H1 (cell line): ENCODE measurements around the gene TOR1A. TPM values are rescaled to one million over a fixed set of nuclear protein-coding genes. Genes with fewer than 3 reads are reported as not detected.

Experiments
- CTCF ChIA-PET: fragments of 300-600 bp; sonication (Branson Sonifier 250); formaldehyde crosslinking; loops from one replicate; lab custom pipeline; 2021; ENCODE audit not compliant: partially characterized antibody; lab: Charles Lee
- POLR2A ChIA-PET: fragments of 300-600 bp; sonication (Branson Sonifier 250); formaldehyde crosslinking; loops from one replicate; lab custom pipeline; 2021; ENCODE audit warnings: inconsistent platforms; ENCODE audit not compliant: partially characterized antibody; lab: Charles Lee
- DNase-seq, 2 experiments: peaks; one replicate each; pipeline versions ENCODE4 v3.0.0 to v3.0.0-alpha.2; 2010 to 2022; ENCODE audit warnings: low spot score in 2 of 2, low read depth in 1 of 2, mixed read lengths in 1 of 2
- FAIRE-seq: peaks from 2 replicates; lab custom pipeline; 2011; peaks lifted over from hg19 to GRCh38; lab: Jason Lieb, UNC
- H2AFZ ChIP-seq: 2 replicates; pipeline ENCODE4 v1.8.1; 2012; ENCODE audit warnings: low read length, inconsistent platforms
- H2AK5ac ChIP-seq: 2 replicates; pipeline ENCODE4 v1.6.1; 2013; ENCODE audit warnings: low read depth, low read length
- H2BK120ac ChIP-seq: replicated peaks from 2 replicates; pipeline ENCODE3; 2013; ENCODE audit warnings: low read depth, low read length, inconsistent platforms
- H2BK12ac ChIP-seq: 2 replicates; pipeline ENCODE4 v1.6.1; 2013; ENCODE audit warnings: low read depth, low read length
- H2BK15ac ChIP-seq: 2 replicates; pipeline ENCODE4 v1.6.1; 2013; ENCODE audit warnings: low read length
- H2BK20ac ChIP-seq: 2 replicates; pipeline ENCODE4 v1.6.1; 2013; ENCODE audit warnings: low read length
- H2BK5ac ChIP-seq: 2 replicates; pipeline ENCODE4 v1.6.1; 2013; ENCODE audit warnings: low read depth, low read length
- H3K14ac ChIP-seq: 2 replicates; pipeline ENCODE4 v1.6.1; 2013; ENCODE audit warnings: inconsistent platforms; ENCODE audit not compliant: insufficient read length
- H3K18ac ChIP-seq: 2 replicates; pipeline ENCODE4 v1.6.1; 2013; ENCODE audit warnings: low read length; ENCODE audit errors: extremely low read depth
- H3K23ac ChIP-seq: 2 replicates; pipeline ENCODE4 v1.6.1; 2013; ENCODE audit warnings: inconsistent platforms; ENCODE audit not compliant: insufficient read length
- H3K23me2 ChIP-seq: 2 replicates; pipeline ENCODE4 v1.6.1; 2013; ENCODE audit warnings: low read depth, low read length
- H3K27ac ChIP-seq: 2 replicates; pipeline ENCODE4 v1.6.1; 2011; ENCODE audit warnings: low read depth, low read length, inconsistent platforms
- H3K27me3 ChIP-seq, 4 experiments: replicated peaks in 1 of 4; 1 replicate in 1 of 4; 2 replicates in 3 of 4; pipeline versions ENCODE4 v1.6.1 to v1.8.1; 2011 to 2013; ENCODE audit warnings: low read length in 3 of 4, mild to moderate bottlenecking in 3 of 4, inconsistent platforms in 2 of 4, mixed read lengths in 2 of 4, moderate library complexity in 1 of 4; ENCODE audit not compliant: control insufficient read depth in 3 of 4, insufficient read depth in 3 of 4; ENCODE audit errors: extremely low read depth in 1 of 4
- H3K36me3 ChIP-seq, 4 experiments: 2 replicates each; pipeline versions ENCODE4 v1.6.1 to v1.8.1; 2011 to 2013; ENCODE audit warnings: mild to moderate bottlenecking in 4 of 4, low read length in 3 of 4, moderate library complexity in 2 of 4, control low read depth in 1 of 4, inconsistent platforms in 1 of 4; ENCODE audit not compliant: insufficient read depth in 4 of 4, control insufficient read depth in 2 of 4
- H3K4ac ChIP-seq: replicated peaks from 2 replicates; pipeline ENCODE3; 2013; ENCODE audit warnings: low read length, low read depth, mixed read lengths, inconsistent platforms; ENCODE audit not compliant: insufficient read length
- H3K4me1 ChIP-seq, 4 experiments: replicated peaks in 1 of 4; 1 replicate in 1 of 4; 2 replicates in 3 of 4; pipeline versions ENCODE4 v1.6.1 to v1.8.1; 2011 to 2013; ENCODE audit warnings: low read length in 3 of 4, inconsistent platforms in 2 of 4, mixed read lengths in 1 of 4; ENCODE audit not compliant: insufficient read depth in 4 of 4, control insufficient read depth in 3 of 4
- H3K4me2 ChIP-seq, 2 experiments: 2 replicates each; pipeline versions ENCODE4 v1.6.1 to v1.8.1; 2011 to 2013; ENCODE audit warnings: low read depth in 2 of 2, low read length in 2 of 2, control low read depth in 1 of 2, inconsistent platforms in 1 of 2, mild to moderate bottlenecking in 1 of 2; ENCODE audit not compliant: insufficient read depth in 1 of 2
- H3K4me3 ChIP-seq, 4 experiments: fragments of 200-600, 300-600 bp in 1 of 4; sonication (generic), shearing (Covaris generic), sonication (Bioruptor Twin) in 1 of 4; 2 replicates each; pipeline versions ENCODE4 v1.5.1 to v1.8.1; 2011 to 2016; ENCODE audit warnings: low read length in 4 of 4, low read depth in 3 of 4, control low read depth in 2 of 4, inconsistent platforms in 2 of 4, mild to moderate bottlenecking in 2 of 4, mixed read lengths in 1 of 4, moderate library complexity in 1 of 4; ENCODE audit not compliant: insufficient read depth in 2 of 4; ENCODE audit errors: extremely low read depth in 1 of 4
- H3K56ac ChIP-seq: replicated peaks from 2 replicates; pipeline ENCODE3; 2013; ENCODE audit warnings: low read depth, mild to moderate bottlenecking, mixed read lengths, low read length, inconsistent platforms; ENCODE audit not compliant: insufficient read length
- H3K79me1 ChIP-seq: 2 replicates; pipeline ENCODE4 v1.6.1; 2013; ENCODE audit warnings: low read depth, low read length, control low read depth
- H3K79me2 ChIP-seq, 2 experiments: 2 replicates each; pipeline versions ENCODE4 v1.6.1 to v1.8.1; 2012 to 2013; ENCODE audit warnings: low read length in 2 of 2, mild to moderate bottlenecking in 2 of 2, inconsistent platforms in 1 of 2; ENCODE audit not compliant: insufficient read depth in 2 of 2, control insufficient read depth in 1 of 2
- H3K9ac ChIP-seq, 4 experiments: replicated peaks in 1 of 4; 1 replicate in 1 of 4; 2 replicates in 3 of 4; pipeline versions ENCODE4 v1.6.1 to v1.8.1; 2011 to 2013; ENCODE audit warnings: low read depth in 3 of 4, low read length in 3 of 4, control low read depth in 2 of 4, mild to moderate bottlenecking in 2 of 4, moderate library complexity in 2 of 4, inconsistent platforms in 1 of 4; ENCODE audit errors: extremely low read depth in 1 of 4
- H3K9me3 ChIP-seq, 2 experiments: 2 replicates each; pipeline versions ENCODE4 v1.6.1 to v1.8.1; 2012 to 2013; ENCODE audit warnings: mild to moderate bottlenecking in 2 of 2, moderate library complexity in 2 of 2, control low read depth in 1 of 2, inconsistent platforms in 1 of 2, low read depth in 1 of 2, low read length in 1 of 2, mixed read lengths in 1 of 2; ENCODE audit not compliant: insufficient read depth in 2 of 2
- H4K20me1 ChIP-seq, 2 experiments: replicated peaks in 1 of 2; 2 replicates each; pipeline versions ENCODE3 to v1.8.1; 2011 to 2013; ENCODE audit warnings: inconsistent platforms in 2 of 2, low read length in 2 of 2, mild to moderate bottlenecking in 1 of 2; ENCODE audit not compliant: insufficient read depth in 2 of 2, control insufficient read depth in 1 of 2
- H4K5ac ChIP-seq: 2 replicates; pipeline ENCODE4 v1.6.1; 2013; ENCODE audit warnings: low read length, low read depth, mixed read lengths, inconsistent platforms; ENCODE audit not compliant: insufficient read length
- H4K8ac ChIP-seq: 2 replicates; pipeline ENCODE4 v1.8.0; 2013; ENCODE audit warnings: mild to moderate bottlenecking, moderate library complexity, low read length, inconsistent platforms; ENCODE audit not compliant: insufficient read depth; ENCODE audit errors: extremely low read depth
- H4K91ac ChIP-seq: replicated peaks from 2 replicates; pipeline ENCODE3; 2013; ENCODE audit warnings: low read length, mixed read lengths, inconsistent platforms; ENCODE audit not compliant: insufficient read length
- BCL11A ChIP-seq, 2 experiments: IDR thresholded peaks; one replicate each; pipeline ENCODE4 v1.6.1; 2011; ENCODE audit warnings: low read depth in 2 of 2, low read length in 2 of 2, mild to moderate bottlenecking in 2 of 2
- CEBPB ChIP-seq: IDR thresholded peaks from 2 replicates; pipeline ENCODE4 v1.6.1; 2012; ENCODE audit warnings: low read depth, low read length
- EGR1 ChIP-seq: IDR thresholded peaks from 2 replicates; pipeline ENCODE4 v1.6.1; 2011; ENCODE audit warnings: low read depth, low read length, borderline replicate concordance
- GTF2F1 ChIP-seq: IDR thresholded peaks from 2 replicates; pipeline ENCODE4 v1.6.1; 2012; ENCODE audit warnings: low read depth, low read length, improper control_type of control experiment, borderline replicate concordance
- JUND ChIP-seq: IDR thresholded peaks from 2 replicates; pipeline ENCODE4 v1.6.1; 2011; ENCODE audit warnings: mild to moderate bottlenecking, improper control_type of control experiment, low read length
- KDM4A ChIP-seq: IDR thresholded peaks from one replicate; pipeline ENCODE4 v1.7.1; 2012; ENCODE audit warnings: low read depth, mild to moderate bottlenecking, moderate library complexity, low read length, inconsistent platforms; ENCODE audit not compliant: severe bottlenecking
- RBBP5 ChIP-seq: IDR thresholded peaks from 2 replicates; pipeline ENCODE4 v1.7.1; 2012; ENCODE audit warnings: low read depth, mild to moderate bottlenecking, inconsistent platforms, low read length, moderate library complexity, borderline replicate concordance
- SIX5 ChIP-seq: IDR thresholded peaks from 2 replicates; pipeline ENCODE4 v1.6.1; 2011; ENCODE audit warnings: mild to moderate bottlenecking, low read depth, low read length
- SP1 ChIP-seq: IDR thresholded peaks from 2 replicates; pipeline ENCODE4 v1.6.1; 2011; ENCODE audit warnings: low read depth, low read length
- SUZ12 ChIP-seq: fragments of 200-600 bp; sonication (generic); IDR thresholded peaks from 2 replicates; pipeline ENCODE4 v1.6.1; 2012; ENCODE audit warnings: mild to moderate bottlenecking, inconsistent platforms, low read length, moderate library complexity, mixed read lengths
- WGBS, 2 experiments: shearing (Covaris generic) in 1 of 2; methylation state at CpG; one replicate each; pipeline versions ENCODE4 v1.1.6 to v1.1.7; 2013 to 2015; ENCODE audit warnings: low lambda C conversion rate in 2 of 2, mixed read lengths in 2 of 2, inconsistent platforms in 1 of 2, low coverage in 1 of 2, missing lambda C conversion rate in 1 of 2; ENCODE audit not compliant: insufficient replicate concordance in 2 of 2, insufficient coverage in 1 of 2, insufficient read length in 1 of 2; ENCODE audit errors: extremely low coverage in 1 of 2, missing lambda C conversion rate in 1 of 2; 5-methylcytosine and 5-hydroxymethylcytosine counted together
- polyA plus RNA-seq, 7 experiments: library from polyadenylated mRNA; depleted of rRNA in 3 of 7; stranded (reverse) in 5 of 7; unstranded in 2 of 7; fragments of >200 nt in 5 of 7; fragments of 200-250 nt in 2 of 7; gene quantifications; 1 replicate in 5 of 7; 2 replicates in 1 of 7; 4 replicates in 1 of 7; pipeline versions ENCODE4 v1.2.1 to v1.2.3, GENCODE V29; 2011 to 2013; ENCODE audit warnings: missing spikeins in 2 of 7, mixed read lengths in 2 of 7
- total RNA-seq: library from RNA; stranded (reverse); fragmentation: NEBNext Ultra II Directional; extraction: Animal tissue kit (Norgen Biotek cat#: 25700); gene quantifications from 2 replicates; pipeline ENCODE4 v1.2.1, GENCODE V29; 2021
- TF ChIP-seq, protein P1 (sequence below): IDR thresholded peaks from 2 replicates; pipeline ENCODE4 v1.6.1; 2011; ENCODE audit warnings: low read depth, mild to moderate bottlenecking, low read length; ENCODE audit not compliant: insufficient read depth
- TF ChIP-seq, protein P2 (sequence below): IDR thresholded peaks from 2 replicates; pipeline ENCODE4 v1.6.1; 2012; ENCODE audit warnings: inconsistent platforms

Gene TOR1A
- total and polyA plus RNA-seq, 2 of the 8 experiments (the other 6 are each of a cell fraction or from before 2014, with no cell fraction given), result 37.6 to 46.7 TPM

DNA sequence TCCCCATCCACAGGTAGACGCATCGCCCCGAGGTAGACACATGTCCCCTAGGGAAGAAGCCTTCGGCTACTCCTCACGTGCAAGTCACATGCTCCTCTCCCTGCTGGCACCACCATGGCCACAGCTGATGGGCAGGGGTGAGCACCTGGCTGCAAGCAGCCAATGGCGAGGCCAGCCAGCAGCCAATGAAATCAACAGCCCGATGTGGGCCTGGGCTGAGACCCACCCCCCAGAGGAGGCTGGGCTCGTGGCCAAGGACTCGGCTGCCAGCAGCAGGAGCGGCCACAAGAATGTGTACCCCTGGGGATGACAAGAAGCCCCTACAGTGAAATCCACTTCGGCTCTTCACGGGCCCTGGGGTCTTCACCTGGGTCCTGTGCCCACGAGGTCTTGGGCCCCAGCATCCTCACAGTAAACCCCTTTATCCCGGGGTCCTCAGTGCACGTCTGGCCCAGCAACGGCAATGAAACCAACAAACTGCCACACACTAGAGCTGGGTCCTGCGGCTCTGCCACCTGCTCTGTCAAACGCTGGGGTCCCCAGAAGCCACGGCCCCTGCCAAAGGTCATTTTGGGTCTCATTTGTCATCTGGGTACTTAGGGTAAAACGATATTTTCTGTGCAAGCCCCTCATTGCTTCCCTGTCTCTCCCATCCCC is 49.0 kb downstream of the TOR1A start:
- H2BK15ac ChIP-seq, result no peak overlapping the region
- H3K4me2 ChIP-seq, result no peak overlapping the region
- no peak overlapping the region; the same call in 1 of the 2 replicates for H4K8ac ChIP-seq
- ChIA-PET POLR2A (interaction anchor here (1.0 kb wide), 1 partner anchor 11 kb away, joined by 3 read pairs; no protein-coding TSS in a partner anchor), CTCF (interaction anchor here (0.8 to 3.6 kb wide), 6 partner anchors 9 to 77 kb away, joined by 3 to 22 read pairs (median 8); no protein-coding TSS in a partner anchor)
- H2AFZ ChIP-seq, result peak overlapping the region; percentile 84; the same call in 1 of the 2 replicates
- no peaks in the 10 kb centered on the region for H3K79me1 ChIP-seq
- no peak overlapping the region for H3K23ac ChIP-seq
- H3K4me1 ChIP-seq, result peaks cover 0 to 3% (median 0%) of the 10 kb centered on the region in 4 experiments; a peak in 3 of 7 replicates
- H3K18ac ChIP-seq, result no peak overlapping the region
- FAIRE-seq (no peak), DNase-seq (peak in 1 of 2 experiments; percentile 51)
- H3K27me3 ChIP-seq, result no peaks in the 10 kb centered on the region
- no peak overlapping the region for H3K9ac ChIP-seq
- H3K56ac ChIP-seq, result no peak overlapping the region
- no peaks in the 10 kb centered on the region for H3K23me2 ChIP-seq
- H3K79me2 ChIP-seq, result no peaks in the 10 kb centered on the region
- H3K4me3 ChIP-seq, result no peak overlapping the region
- no peak overlapping the region for H4K91ac ChIP-seq
- H2BK12ac ChIP-seq, result 0 out of 2 replicates have a peak overlapping the region, but pooled peaks have one; percentile 77
- H2BK5ac ChIP-seq, result no peak overlapping the region
- H2BK20ac ChIP-seq, result no peak overlapping the region
- no peaks in the 10 kb centered on the region for H3K36me3 ChIP-seq
- 86% methylated on average over 20 of the region's 20 CpGs; no CpG with 5 or more reads in 1 of the 2 experiments for WGBS, 2 experiments
- no peak overlapping the region for H2BK120ac ChIP-seq
- H3K27ac ChIP-seq, result no peak overlapping the region
- H4K20me1 ChIP-seq, result no peaks in the 10 kb centered on the region
- H2AK5ac ChIP-seq, result no peak overlapping the region
- no peaks in the 10 kb centered on the region for H3K9me3 ChIP-seq
- no peak overlapping the region for H3K4ac ChIP-seq
- no peak overlapping the region for H4K5ac ChIP-seq
- no peak overlapping the region for H3K14ac ChIP-seq
- TF ChIP-seq GTF2F1 (no peak), EGR1 (no peak), BCL11A (IDR thresholded peaks at IDR 0.05; ENCODE audit: low read depth in 2 of 2, low read length in 2 of 2) (no peak), SIX5 (no peak), JUND (no peak), CEBPB (no peak), SP1 (no peak), RBBP5 (no peak), SUZ12 (no peak), KDM4A (no peak)
- TF ChIP-seq, protein P1, sequence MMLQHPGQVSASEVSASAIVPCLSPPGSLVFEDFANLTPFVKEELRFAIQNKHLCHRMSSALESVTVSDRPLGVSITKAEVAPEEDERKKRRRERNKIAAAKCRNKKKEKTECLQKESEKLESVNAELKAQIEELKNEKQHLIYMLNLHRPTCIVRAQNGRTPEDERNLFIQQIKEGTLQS, result no peak
- TF ChIP-seq, protein P2, sequence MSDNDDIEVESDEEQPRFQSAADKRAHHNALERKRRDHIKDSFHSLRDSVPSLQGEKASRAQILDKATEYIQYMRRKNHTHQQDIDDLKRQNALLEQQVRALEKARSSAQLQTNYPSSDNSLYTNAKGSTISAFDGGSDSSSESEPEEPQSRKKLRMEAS, result peak; percentile 95
